Measurements from ENCODE around the gene FGGY.
"Not testable (repeated sequence)": the region's sequence is repeated elsewhere in the genome, so short reads cannot be mapped to it uniquely, and the experiment has no call there.

Gene FGGY

GRCh38 chr1:59640851-59641250 is 344.0 kb downstream of the FGGY start:
- no peak for TF ChIP-seq CTCF (IDR thresholded peaks at IDR 0.05; ENCODE audit: low read depth, low read length, missing control alignments)
- no peak for DNase-seq (ENCODE audit: extremely low read depth, low read depth)
- no peak overlapping the region for H3K4me3 ChIP-seq (replicated peaks; ENCODE audit: low read depth, low read length)

DNA sequence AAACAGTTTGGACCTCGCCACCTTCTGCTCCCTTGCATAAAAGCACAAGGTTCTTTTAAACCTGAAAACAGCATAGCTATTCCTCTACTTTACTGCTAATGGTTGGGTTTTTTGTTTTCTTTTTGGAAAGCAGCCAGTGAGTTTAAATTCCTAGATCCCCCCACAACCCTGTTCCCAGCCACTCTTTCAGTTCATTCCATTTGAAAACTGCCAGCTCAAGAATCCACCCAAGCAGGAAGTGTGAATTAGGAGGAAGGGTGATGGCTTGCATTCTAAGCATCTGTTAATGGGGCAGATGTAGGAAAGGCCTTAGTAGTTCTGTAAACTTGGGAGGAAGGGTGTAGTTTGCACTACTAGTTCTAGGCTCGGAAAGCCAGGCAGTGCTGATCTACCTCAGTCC is 344.9 kb downstream of the FGGY start:
- DNase-seq (ENCODE audit: extremely low read depth, low read depth) = no peak
- TF ChIP-seq CTCF (IDR thresholded peaks at IDR 0.05; ENCODE audit: low read depth, low read length, missing control alignments) = no peak
- H3K4me3 ChIP-seq (replicated peaks; ENCODE audit: low read depth, low read length) = no peak overlapping the region

- no peak for TF ChIP-seq CTCF (IDR thresholded peaks at IDR 0.05; ENCODE audit: low read depth, low read length, missing control alignments)
- no peak overlapping the region for H3K4me3 ChIP-seq (replicated peaks; ENCODE audit: low read depth, low read length)
- no peak for DNase-seq (ENCODE audit: extremely low read depth, low read depth)
These were observed 346.6 kb downstream of the FGGY start for GRCh38 chr1:59643526-59643925.

- no peak for TF ChIP-seq CTCF (IDR thresholded peaks at IDR 0.05; ENCODE audit: low read depth, low read length, missing control alignments)
- peak; percentile 79 for DNase-seq (ENCODE audit: extremely low read depth, low read depth)
- no peak overlapping the region for H3K4me3 ChIP-seq (replicated peaks; ENCODE audit: low read depth, low read length)
These were observed 349.0 kb downstream of the FGGY start for GRCh38 chr1:59645893-59646292.

DNA sequence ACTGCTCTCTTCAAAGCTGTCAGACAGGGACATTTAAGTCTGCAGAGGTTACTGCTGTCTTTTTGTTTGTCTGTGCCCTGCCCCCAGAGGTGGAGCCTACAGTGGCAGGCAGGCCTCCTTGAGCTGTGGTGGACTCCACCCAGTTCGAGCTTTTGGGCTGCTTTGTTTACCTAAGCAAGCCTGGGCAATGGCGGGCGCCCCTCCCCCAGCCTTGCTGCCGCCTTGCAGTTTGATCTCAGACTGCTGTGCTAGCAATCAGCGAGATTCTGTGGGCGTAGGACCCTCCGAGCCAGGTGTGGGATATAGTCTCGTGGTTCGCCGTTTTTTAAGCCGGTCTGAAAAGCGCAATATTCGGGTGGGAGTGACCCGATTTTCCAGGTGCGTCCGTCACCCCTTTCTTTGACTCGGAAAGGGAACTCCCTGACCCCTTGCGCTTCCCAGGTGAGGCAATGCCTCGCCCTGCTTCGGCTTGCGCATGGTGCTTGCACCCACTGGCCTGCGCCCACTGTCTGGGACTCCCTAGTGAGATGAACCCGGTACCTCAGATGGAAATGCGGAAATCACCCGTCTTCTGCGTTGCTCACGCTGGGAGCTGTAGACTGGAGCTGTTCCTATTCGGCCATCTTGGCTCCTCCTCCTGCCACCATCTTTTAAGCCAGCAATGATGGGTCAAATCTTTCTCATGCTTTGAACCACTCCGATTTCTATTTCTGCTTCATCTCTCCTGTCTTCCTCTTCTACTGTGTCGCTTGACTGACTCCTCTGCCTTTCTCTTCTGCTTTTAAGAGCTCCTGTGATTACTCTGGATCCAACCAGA is 356.5 kb downstream of the FGGY start:
- H3K4me3 ChIP-seq (replicated peaks; ENCODE audit: low read depth, low read length); DNase-seq (ENCODE audit: extremely low read depth, low read depth): not testable (repeated sequence)

GRCh38 chr1:59653968-59654367 is 357.1 kb downstream of the FGGY start:
- no peak for TF ChIP-seq CTCF (IDR thresholded peaks at IDR 0.05; ENCODE audit: low read depth, low read length, missing control alignments)
- H3K4me3 ChIP-seq (replicated peaks; ENCODE audit: low read depth, low read length) = no peak overlapping the region
- DNase-seq (ENCODE audit: extremely low read depth, low read depth) = no peak

DNA sequence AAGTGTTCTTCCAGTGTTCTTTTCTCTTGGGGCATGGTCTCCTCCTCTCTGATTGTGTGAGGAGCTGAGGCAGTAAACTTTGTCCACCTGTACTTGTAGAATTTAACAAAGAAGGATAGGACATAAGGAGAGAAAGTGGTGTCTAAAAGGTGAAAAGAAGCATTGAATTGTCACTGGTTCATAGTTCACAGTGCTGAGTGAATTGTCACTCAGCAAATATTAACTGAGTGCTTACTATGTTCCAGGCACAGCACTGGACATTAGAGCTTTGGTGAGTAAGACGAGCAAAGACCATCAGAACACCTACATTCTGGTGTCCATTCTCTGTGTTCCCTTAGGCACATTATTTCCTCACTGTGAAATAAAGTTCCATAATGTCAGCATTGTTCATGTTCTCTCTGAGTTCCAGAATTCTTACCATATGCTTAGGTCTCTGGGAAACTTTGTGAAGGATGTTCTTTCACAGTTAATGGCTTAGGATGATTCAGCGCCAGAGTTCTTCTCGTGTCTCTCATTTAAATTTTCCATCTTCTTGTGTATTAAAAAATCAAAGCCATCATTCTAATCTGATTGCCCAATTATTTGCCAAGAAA is 361.1 kb downstream of the FGGY start:
- no peak for DNase-seq (ENCODE audit: extremely low read depth, low read depth)
- no peak overlapping the region for H3K4me3 ChIP-seq (replicated peaks; ENCODE audit: low read depth, low read length)
- no peak for TF ChIP-seq CTCF (IDR thresholded peaks at IDR 0.05; ENCODE audit: low read depth, low read length, missing control alignments)
